ENCODE data around the gene ATXN1.

- no peak for TF ChIP-seq EP300 (IDR thresholded peaks at IDR 0.05; ENCODE audit: borderline replicate concordance in 1 of 2, low read depth in 1 of 2, low read length in 1 of 2)
- no peak for TF ChIP-seq CTCF (IDR thresholded peaks at IDR 0.05)
- TF ChIP-seq USF1 (IDR thresholded peaks at IDR 0.05; ENCODE audit: borderline replicate concordance, low read depth) = no peak
- no peak for TF ChIP-seq CHD2 (IDR thresholded peaks at IDR 0.05; ENCODE audit: low read length, partially characterized antibody)
- TF ChIP-seq, protein P1, sequence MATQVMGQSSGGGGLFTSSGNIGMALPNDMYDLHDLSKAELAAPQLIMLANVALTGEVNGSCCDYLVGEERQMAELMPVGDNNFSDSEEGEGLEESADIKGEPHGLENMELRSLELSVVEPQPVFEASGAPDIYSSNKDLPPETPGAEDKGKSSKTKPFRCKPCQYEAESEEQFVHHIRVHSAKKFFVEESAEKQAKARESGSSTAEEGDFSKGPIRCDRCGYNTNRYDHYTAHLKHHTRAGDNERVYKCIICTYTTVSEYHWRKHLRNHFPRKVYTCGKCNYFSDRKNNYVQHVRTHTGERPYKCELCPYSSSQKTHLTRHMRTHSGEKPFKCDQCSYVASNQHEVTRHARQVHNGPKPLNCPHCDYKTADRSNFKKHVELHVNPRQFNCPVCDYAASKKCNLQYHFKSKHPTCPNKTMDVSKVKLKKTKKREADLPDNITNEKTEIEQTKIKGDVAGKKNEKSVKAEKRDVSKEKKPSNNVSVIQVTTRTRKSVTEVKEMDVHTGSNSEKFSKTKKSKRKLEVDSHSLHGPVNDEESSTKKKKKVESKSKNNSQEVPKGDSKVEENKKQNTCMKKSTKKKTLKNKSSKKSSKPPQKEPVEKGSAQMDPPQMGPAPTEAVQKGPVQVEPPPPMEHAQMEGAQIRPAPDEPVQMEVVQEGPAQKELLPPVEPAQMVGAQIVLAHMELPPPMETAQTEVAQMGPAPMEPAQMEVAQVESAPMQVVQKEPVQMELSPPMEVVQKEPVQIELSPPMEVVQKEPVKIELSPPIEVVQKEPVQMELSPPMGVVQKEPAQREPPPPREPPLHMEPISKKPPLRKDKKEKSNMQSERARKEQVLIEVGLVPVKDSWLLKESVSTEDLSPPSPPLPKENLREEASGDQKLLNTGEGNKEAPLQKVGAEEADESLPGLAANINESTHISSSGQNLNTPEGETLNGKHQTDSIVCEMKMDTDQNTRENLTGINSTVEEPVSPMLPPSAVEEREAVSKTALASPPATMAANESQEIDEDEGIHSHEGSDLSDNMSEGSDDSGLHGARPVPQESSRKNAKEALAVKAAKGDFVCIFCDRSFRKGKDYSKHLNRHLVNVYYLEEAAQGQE (IDR thresholded peaks at IDR 0.05; ENCODE audit: low read depth, low read length) = no peak
- no peak for TF ChIP-seq GABPA (IDR thresholded peaks at IDR 0.05; ENCODE audit: low read depth)
- TF ChIP-seq TAF1 (IDR thresholded peaks at IDR 0.05; ENCODE audit: borderline replicate concordance, low read depth, low read length) = no peak
- TF ChIP-seq SMC3 (IDR thresholded peaks at IDR 0.05; ENCODE audit: low read depth, low read length) = no peak
- TF ChIP-seq POLR2AphosphoS5 (IDR thresholded peaks at IDR 0.05; ENCODE audit: low read depth, low read length) = no peak
- no peak for TF ChIP-seq NFIC (IDR thresholded peaks at IDR 0.05; ENCODE audit: borderline replicate concordance)
- TF ChIP-seq, protein P2, sequence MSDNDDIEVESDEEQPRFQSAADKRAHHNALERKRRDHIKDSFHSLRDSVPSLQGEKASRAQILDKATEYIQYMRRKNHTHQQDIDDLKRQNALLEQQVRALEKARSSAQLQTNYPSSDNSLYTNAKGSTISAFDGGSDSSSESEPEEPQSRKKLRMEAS (IDR thresholded peaks at IDR 0.05; ENCODE audit: low read depth) = no peak
- no peak for TF ChIP-seq JUND (IDR thresholded peaks at IDR 0.05)
- TF ChIP-seq, protein P3, sequence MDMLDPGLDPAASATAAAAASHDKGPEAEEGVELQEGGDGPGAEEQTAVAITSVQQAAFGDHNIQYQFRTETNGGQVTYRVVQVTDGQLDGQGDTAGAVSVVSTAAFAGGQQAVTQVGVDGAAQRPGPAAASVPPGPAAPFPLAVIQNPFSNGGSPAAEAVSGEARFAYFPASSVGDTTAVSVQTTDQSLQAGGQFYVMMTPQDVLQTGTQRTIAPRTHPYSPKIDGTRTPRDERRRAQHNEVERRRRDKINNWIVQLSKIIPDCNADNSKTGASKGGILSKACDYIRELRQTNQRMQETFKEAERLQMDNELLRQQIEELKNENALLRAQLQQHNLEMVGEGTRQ (IDR thresholded peaks at IDR 0.05; ENCODE audit: borderline replicate concordance, low read depth, low read length) = no peak
Measured at GRCh38 chr6:16494793-16495192, 266.5 kb downstream of the ATXN1 start.

Measured in SK-N-SH (cell line).